ENCODE measurements around the gene ZBED5.

ZBED5 gene

DNA sequence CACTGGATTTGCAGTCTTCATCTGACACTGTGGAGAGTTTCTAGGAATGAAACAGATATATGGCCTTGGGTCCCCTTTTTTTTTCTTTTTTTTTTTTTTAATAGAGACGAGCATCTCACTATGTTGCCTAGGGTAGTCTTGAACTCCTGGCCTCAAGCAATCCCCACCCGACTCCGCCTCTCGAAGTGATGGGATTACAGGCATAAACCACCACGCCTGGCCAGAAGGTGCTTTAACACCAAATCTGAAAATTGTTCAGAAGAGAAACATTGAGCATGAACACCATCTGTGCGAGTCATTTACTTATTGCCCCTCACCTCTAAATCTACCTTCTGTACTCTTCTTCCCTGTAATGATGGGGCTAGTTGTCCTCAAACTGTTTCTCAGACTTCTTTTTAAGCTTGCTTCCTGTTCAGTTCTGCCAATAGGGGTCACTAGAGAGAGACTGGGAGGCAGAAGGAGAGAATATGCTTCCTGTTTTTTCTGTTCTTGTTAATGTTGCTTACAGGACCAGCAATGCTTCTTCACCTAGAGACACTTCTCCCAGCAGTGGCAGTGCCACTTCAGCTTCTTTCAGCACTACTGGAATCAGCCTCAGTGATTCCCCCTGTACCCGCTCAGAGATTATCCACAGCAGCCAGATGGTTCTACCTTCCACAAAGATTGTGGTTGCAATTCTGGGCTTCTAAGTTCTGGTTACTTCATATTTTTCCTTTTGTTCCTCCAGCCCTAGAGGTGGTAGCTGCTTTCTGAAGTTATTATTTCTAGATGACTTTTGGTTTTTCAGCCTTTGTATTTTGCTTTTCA is 20.8 kb upstream of the ZBED5 start:
- DNase-seq (ENCODE audit: low spot score), result peak; percentile 74

DNA sequence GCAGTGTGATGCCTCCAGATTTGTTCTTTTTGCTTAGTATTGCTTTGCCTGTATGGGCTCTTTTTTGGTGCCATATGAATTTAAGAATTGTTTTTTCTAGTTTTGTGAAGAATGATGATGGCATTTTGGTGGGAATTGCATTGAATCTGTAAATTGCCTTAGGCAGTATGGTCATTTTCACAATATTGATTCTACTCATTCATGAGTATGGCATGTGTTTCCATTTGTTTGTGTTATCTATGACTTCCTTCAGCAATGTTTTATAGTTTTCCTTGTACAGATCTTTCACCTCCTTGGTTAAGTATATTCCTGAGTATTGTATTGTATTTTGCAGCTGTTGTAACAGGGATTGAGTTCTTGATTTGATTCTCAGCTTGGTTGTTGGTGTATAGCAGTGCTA is 18.3 kb upstream of the ZBED5 start:
- no peak for DNase-seq (ENCODE audit: low spot score)

DNA sequence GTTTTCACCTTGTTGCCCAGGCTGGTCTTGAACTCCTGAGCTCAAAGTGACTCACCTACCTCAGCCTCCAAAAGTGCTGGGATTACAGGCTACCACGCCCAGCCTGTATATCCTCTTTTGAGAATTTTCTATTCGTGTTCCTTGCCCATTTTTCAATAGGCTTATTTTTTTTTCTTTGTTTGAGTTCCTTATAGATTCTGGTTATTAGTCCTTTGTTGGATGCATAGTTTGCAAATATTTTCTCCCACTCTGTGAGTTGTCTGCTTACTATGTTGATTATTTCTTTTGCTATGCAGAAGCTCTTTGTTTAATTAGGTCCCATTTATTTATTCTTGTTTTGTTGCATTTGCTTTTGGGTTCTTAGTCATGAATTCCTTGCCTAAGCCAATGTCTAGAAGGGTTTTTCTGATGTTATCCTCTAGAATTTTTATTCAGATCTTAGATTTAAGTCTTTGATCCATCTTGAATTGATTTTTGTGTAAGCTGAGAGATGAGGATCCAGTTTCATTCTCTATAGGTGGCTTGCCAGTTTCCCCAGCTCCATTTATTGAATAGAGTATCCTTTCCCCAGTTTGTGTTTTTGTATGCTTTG is 17.7 kb upstream of the ZBED5 start:
- DNase-seq (ENCODE audit: low spot score), result no peak

DNA sequence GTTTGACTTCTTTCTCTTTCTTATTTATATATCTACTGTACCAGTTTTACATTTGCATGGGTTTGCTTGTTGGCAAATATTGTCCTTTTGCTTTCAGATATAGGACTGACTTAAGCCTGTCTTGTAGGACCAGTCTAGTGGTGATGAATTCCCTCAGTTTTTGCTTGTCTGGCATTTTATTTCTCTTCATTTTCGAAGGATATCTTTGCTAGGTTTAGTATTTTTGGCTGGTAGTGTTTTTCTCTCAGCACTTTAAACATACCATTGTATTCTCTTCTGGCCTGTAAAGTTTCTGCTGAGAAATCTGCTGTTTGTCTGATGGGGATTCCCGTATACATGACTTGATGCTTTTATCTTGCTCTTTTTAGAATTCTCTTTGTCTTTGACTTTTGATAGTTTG is 14.2 kb upstream of the ZBED5 start:
- DNase-seq (ENCODE audit: low spot score), result no peak

DNA sequence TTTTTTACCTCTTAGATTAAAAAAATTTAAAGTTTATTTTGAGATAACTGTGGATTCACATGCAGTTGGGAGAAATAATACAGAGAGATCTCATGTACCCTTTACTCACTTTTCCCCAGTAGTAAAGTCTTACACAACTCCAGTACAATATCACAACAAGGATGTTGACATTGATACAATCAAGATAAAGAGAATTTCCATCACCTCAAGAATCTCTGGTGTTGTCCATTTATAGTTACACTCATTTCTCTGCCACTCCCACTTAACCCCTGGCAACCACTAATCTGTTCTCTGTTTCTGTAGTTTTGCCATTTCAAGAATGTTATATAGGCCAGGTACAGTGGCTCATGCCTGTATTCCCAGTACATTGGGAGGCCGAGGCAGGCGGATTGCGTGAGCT is 10.5 kb upstream of the ZBED5 start:
- DNase-seq (ENCODE audit: low spot score), result no peak

DNA sequence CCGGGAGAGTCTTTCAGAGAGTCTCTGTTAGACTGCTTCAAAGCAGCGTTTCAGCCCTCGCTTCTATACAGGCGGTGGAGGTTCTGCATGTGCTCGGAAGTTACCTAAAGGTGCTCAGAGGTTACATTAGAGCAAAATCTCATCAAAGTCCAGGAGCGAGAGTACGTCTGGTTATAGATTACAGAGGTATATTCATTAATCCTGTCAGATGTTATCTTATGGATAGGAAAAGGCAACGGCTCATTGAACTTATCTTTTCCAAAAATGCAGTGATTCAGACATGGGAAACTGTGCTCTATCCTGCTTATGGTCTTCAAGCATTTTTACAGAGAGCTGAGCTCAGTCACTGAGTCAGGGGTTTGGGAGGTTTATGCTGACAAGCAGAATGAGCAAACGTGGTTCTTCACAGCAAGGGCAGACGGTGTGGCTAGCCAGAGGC is 9.1 kb upstream of the ZBED5 start:
- DNase-seq (ENCODE audit: low spot score), result no peak

DNA sequence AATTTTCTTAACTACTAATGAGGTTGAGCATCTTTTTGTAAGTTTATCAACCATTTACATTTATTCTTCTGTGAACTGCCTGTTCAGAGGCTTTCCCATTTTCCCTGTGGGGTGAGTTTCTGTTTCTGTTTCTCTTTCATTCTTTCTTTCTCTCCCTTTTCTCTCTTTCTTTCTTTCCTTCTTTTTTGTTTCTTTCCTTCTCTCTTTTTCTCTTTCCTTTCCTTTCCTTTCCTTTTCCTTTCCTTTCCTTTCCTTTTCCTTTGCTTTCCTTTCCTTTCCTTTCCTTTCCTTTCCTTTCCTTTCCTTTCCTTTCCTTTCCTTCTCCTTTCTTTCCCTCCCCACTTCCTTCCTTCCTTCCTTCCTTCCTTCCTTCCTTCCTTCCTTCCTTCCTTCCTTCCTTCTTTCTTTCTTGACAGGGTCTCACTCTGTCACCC is 8.0 kb upstream of the ZBED5 start:
- DNase-seq (ENCODE audit: low spot score), result no peak

DNA sequence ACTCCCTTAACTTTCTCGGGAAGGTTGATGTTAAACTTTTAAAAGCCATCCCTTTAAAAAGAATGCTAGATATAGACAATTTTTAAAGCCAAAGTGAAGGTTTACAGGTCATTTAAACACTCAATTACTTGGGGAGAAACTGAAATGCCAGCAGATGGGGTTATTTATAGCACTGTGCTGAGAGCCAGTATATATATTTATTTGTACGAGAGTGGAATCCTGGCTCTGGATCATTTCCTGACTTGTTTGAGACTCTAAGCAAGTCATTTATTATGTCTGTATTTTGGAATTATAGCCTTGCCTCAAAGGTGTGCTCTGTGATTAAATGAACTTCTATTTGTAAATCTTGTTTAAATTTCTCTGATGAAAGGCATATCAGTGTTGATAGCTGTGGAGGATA is 6.8 kb upstream of the ZBED5 start:
- DNase-seq (ENCODE audit: low spot score), result no peak

DNA sequence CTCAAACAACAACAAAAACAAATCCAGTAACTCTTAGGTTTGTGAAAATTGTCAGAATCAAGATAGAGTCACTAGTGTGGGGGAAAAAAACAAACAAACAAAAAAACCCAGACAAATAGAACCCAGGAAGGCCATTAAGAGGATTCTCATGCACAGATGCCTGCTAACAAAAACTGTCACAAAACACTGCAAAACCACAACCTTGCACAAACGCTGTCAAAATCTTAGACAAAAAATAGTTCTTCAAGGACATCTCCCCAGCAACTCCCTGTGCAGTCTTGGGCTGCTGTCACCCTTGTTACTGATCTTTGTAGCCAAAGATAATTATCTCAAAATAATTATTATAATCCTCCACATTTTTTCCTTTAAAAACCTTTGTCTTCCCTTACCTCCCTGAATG is 4.6 kb upstream of the ZBED5 start:
- no peak for DNase-seq (ENCODE audit: low spot score)

DNA sequence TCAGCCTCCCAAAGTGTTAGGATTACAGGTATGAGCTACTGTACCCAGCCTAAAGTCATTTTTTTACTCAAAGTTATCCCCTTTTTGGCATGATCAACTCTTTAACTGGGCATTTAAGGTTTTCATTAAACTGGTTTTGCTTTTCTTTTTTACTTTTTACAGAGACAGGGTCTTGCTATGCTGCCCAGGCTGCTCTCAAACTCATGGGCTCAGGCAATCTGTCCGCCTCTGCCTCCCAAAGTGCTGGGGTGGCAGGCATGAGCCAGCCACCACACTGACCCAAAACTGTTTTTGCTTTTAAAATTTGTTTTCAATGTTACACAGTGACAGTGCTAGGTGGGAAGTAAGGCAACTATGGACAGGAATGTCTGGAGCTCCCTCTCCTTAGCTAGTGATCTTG is 3.9 kb upstream of the ZBED5 start:
- DNase-seq (ENCODE audit: low spot score), result no peak

DNA sequence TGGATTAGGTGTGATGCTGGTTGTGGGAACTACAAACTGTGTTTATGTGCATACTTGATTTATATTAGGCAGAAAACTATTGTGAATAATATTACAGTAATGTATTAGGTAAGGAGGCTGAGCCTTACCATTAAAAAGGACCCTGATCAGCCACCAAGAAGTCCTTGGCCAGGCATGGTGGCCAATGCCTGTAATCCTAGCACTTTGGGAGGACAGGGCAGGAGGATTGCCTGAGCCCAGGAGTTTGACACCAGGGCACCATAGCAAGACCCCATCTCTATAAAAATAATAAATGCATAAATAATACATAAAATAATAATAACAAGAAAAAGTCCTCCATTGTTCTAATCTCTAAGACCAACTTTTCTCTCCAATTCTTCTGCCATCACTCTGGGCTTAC is 3.2 kb upstream of the ZBED5 start:
- DNase-seq (ENCODE audit: low spot score), result no peak

DNA sequence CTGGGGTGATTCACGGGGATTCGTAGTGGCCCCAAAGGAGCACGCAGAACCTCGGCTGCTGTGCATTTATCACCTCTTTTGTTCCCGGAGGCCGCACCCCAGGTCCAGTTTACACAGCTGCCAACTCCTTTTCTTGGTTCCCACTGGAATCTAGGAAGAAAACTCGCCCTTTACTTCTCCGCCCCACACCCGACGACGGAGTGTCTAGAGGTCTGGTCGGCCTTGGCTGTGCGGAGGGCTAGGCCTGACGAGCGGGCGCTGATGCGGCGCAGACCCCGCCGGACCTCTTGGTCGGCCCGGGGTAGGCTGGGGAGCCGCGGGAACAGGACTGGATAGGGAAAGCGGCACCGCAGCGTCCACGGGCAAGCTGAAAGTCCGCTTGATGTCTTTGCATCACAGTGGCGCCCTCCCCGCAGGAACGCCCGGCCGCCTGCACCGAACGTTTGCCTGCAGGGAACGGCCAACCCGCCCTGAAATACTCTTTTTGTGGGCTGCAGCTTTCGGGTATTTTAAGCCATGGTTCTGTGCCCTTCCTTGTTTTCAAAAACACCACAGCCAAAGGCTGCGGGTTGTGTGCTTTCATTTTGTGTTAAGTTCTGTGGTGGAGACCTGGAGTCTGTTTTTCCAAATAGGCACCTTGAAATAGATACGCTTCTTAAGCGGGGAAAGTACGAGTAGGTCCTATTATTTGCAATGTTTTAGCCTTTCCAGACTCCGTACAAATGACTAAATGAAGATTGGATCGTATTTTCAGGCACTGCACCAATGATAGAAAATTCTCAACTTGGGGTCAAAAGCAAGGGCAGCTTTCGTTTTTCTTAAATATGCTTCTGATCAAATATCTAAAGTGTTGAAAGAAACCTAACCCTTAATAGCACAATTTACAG is 829 bp upstream of the ZBED5 start:
- peak; percentile 43 for DNase-seq (ENCODE audit: low spot score)

DNA sequence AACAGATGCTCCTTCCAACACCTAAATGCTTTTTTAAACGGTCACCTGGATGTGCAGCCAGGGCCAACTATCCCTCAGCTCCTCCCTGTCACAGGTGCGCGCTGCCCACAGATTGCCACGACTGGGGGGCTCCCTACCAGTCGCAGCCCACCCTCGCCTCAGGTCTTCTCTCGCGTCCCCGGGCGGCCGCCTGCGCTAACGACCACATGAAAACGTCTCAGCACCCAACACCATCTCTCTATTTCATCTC is 469 bp downstream of the ZBED5 start:
- DNase-seq (ENCODE audit: low spot score), result no peak

DNA sequence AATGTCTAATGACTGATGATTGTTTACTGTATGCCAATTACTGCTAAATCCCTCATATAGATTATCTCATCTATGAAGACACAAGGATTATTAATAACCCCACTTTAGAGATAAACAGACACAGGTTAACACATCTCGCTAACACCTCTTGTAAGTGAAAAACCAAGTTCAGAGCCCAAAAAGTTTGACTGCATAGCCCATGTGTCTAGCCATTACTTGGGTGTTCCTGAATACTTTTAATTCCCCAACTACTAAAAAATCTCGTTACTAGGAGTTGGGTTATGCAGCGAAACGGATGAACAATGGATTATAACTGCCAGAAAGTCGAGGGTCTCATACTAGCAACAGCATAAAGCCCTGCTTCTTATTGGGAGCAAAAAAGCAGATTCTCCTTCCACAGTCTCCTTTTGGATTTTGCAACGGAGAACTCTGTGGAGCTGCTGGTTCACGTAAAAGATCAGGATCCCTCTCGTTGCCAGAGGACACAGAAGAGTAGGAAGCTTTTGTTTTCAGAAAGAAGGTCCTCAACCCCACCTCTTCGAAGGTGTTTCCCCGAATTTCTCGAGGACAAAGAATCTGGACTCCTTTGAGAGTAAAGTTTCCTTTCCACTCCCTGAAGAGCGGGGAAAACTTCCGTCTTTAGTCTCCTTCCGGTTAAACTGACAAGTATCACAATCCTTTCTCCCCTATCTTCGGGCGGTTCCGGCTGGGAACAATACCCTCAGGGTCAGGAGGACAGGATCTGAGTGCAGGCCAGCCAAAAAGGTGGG is 979 bp downstream of the ZBED5 start:
- DNase-seq (ENCODE audit: low spot score), result peak; percentile 32

DNA sequence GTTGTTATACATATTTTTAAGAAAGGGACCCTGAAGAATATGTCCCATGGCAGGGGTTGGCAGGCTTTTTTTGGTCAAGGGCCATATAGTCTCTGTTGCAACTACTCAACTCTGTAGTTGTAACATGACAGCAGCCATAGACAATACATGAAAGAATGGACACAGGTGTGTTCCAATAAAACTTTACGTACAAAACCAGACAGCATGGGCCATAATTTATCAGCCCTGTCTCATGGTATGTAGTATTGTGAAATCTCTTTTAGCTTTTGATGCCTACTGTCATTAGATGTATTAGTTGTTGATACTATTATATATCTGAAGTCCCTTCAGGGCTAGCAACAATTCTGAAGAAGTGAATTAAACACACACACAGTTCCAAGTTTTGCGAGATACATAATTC is 2.6 kb downstream of the ZBED5 start:
- no peak for DNase-seq (ENCODE audit: low spot score)

DNA sequence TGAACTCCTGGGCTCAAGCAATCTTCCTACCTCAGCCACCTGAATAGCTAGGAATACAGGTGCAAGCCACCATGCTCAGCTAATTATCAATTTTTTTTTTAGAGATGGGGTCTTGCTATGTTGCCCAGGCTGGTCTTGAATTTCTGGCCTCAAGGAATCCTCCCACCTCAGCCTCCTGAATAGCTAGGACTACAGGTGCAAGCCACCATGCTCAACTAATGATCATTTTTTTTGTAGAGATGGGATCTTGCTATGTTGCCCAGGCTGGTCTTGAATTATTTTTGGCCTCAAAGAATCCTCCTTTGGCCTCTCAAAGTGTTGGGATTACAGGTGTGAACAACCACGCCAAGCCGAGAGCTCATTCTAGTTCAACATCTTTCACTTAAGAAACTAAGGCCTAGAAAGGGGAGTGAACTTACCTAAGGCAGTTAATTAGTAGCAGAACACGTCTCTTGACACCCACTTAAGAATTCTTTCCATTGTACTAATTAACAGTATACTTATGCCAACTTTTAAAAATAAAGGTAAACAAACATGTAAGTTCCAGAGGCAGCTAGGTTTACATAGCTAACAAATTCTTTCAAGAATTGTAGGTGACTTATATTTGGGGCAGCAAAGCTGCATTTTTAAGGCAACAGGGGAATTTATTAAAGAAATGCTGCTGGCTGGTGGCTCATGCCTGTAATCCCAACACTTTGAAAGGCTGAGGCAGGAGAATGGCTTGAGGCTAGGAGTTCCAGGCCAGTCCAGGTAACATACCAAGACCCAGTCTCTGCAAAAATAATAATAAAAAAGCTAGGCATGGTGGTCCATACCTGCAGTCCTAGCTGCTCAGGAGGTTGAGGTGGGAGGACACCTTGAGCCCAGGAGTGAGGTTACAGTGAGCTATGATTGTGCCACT is 9.6 kb downstream of the ZBED5 start:
- DNase-seq (ENCODE audit: low spot score), result no peak

DNA sequence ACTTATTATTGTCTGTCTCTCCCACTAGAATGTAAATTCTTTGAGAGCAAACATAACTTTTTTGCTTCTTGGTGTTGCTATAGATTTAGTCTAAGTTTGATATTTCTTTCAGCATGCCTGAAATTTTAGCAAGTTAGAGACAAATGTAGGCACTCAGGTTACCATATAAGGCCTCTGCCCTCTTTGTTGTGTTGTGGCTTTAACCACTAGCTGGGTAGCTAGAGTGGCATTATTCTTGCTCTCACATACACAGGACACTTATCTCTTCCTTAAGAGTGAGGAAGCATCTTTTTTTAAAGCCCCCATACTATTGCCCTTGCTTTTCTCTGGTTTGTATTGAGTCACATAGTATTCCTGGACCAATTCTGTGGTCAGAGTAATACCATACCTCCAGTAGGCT is 11.2 kb downstream of the ZBED5 start:
- no peak for DNase-seq (ENCODE audit: low spot score)

DNA sequence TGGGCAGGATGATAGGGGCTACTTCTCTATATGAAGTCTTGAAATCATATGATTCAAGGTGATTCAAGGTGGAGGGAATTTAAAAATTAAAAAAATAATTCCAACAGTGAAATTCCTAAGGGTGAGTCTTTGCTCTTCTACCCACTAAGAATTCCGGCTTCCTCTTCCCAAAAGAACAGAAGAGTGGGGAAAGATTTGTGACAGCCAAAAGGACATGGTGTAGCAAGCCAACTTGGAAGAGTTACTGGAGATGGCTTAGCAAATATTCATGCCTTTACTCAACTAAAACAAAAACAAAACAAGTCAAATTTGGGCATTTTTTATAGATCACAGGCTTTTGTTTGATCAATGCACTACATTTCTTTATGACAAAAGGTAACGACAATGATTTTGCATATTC is 12.3 kb downstream of the ZBED5 start:
- no peak for DNase-seq (ENCODE audit: low spot score)

DNA sequence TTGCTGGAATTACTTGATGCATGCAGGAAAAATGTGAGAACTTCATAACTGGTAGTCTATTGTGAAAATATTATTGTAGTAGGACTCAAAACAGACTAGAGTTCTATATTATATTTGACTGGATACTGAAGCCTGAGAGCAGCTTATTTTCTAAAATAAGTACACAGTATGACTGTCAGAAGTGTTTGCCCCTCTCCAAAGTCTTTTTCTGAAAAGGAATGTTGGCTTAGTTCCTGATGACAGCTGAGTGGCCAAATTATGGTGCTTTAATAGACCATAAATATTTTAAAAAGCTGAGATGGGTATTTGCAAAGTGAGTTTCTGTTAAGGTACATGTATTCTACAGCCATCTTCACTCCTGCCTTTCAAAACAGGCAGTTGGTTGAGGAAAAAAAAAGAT is 13.1 kb downstream of the ZBED5 start:
- no peak for DNase-seq (ENCODE audit: low spot score)

DNA sequence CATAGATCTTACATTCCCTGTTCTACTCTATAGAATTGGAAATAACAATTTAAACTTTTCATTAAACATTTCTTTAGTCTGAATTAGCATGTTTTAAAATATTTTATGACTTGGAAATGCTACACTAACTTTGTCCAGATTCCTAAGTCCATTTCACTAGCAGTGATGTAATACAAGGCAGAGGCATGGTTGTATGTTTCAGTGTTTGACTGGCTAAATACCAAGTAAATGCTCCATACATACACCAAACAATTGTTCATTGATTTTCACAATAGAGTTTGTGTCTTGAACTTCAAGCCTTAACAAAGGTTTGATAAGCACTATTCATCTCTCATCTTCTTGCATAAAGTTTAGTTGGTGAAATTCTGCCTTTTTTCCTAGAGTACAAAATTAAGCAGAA is 13.5 kb downstream of the ZBED5 start:
- DNase-seq (ENCODE audit: low spot score), result no peak

DNA sequence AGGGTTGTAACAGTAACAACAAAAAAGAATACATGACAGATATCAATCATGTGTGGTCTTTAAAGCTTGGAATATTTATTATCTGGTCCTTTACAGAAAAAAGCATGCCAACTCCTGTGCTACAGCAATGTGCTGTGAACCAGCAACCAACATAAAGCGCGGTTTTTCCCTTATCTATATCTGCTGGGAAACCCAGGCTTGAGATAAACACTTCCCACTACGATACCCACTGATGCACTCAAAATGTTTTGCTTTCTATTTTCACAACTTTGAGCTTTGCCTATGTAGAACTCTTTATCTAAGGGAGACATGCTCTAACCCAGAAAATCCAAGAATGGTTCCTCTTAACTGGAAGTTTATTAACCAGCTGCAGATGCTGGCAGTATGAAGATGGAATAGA is 19.0 kb downstream of the ZBED5 start:
- DNase-seq (ENCODE audit: low spot score), result no peak
